Measurements from ENCODE around the gene ESYT2.

The ESYT2 gene

DNA sequence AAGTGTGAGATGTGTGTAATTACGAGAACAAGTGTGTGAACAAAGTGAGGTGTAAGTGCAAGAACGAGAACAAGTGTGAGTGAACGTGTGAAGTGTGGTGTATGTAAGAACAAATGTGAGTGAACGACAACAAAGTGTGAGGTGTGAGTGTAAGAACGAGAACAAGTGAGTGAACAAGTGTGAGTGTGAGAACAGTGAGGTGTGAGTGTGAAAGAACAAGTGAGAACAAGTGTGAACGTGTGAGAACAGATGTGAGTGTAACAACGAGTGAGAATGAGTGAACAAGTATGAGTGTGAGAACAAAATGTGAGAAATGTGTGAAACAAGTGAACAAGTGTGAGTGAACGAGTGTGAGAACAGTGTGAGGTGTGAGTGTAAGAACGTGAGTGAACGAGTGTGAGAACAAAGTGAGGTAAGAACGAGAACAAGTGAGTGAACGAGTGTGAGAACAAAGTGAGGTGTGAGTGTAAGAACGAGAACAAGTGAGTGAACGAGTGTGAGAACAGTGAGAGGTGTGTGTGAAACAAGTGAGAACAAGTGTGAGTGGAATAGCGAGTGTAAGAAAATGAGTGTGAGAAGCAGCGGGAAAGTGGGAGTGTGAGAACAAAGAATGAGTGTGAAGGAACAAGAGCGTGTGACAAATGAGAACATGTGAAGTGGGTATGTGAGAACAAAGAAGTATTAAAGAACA, 47.2 kb downstream of the ESYT2 start:
- POLR2A ChIA-PET = no interaction called here
- CTCF ChIA-PET = interaction anchor here (1.2 to 1.3 kb wide), 2 partner anchors 12 to 91 kb away, joined by 3 to 5 read pairs; no protein-coding TSS in a partner anchor
- DNase-seq (ENCODE audit: low read depth, low spot score) = no peak
- no peak overlapping the region for H3K4me3 ChIP-seq (ENCODE audit: low read depth, low read length)
- TF ChIP-seq, protein P1, sequence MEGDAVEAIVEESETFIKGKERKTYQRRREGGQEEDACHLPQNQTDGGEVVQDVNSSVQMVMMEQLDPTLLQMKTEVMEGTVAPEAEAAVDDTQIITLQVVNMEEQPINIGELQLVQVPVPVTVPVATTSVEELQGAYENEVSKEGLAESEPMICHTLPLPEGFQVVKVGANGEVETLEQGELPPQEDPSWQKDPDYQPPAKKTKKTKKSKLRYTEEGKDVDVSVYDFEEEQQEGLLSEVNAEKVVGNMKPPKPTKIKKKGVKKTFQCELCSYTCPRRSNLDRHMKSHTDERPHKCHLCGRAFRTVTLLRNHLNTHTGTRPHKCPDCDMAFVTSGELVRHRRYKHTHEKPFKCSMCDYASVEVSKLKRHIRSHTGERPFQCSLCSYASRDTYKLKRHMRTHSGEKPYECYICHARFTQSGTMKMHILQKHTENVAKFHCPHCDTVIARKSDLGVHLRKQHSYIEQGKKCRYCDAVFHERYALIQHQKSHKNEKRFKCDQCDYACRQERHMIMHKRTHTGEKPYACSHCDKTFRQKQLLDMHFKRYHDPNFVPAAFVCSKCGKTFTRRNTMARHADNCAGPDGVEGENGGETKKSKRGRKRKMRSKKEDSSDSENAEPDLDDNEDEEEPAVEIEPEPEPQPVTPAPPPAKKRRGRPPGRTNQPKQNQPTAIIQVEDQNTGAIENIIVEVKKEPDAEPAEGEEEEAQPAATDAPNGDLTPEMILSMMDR (IDR thresholded peaks at IDR 0.05; ENCODE audit: insufficient read depth, low read length, missing control alignments) = no peak

DNA sequence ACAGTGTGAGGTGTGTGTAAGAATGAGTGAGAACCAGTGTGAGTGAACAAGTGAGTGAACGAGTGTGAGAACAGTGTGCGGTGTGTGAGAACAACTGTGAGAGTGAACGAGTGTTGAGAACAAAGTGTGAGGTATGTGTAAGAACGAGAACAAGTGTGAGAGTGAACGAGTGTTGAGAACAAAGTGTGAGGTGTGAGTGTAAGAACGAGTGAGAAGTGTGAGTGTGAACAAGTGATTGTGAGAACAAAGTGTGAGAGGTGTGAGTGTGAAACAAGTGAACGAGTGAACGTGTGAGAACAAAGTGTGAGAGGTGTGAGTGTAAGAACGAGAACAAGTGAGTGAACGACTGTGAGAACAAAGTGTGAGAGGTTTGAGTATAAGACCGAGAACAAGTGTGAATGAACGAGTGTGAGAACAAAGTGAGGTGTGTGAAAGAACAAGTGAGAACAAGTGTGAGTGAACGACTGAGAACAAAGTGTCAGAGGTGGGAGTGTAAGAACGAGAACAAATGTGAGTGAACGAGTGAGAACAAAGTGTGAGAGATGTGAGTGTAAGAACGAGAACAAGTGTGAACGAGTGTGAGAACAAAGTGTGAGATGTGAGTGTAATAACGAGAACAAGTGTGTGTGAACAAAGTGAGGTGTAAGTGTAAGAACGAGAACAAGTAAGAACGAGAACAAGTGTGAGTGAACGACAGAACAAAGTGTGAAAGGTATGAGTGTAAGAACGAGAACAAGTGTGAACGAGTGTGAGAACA, 47.9 kb downstream of the ESYT2 start:
- TF ChIP-seq, protein P1 (IDR thresholded peaks at IDR 0.05; ENCODE audit: insufficient read depth, low read length, missing control alignments) = no peak
- DNase-seq (ENCODE audit: low read depth, low spot score) = no peak
- H3K4me3 ChIP-seq (ENCODE audit: low read depth, low read length) = no peak overlapping the region
- ChIA-PET CTCF (interaction anchor here (0.7 kb wide), 1 partner anchor 23 kb away, joined by 3 read pairs; no protein-coding TSS in a partner anchor), POLR2A (no interaction called here)

DNA sequence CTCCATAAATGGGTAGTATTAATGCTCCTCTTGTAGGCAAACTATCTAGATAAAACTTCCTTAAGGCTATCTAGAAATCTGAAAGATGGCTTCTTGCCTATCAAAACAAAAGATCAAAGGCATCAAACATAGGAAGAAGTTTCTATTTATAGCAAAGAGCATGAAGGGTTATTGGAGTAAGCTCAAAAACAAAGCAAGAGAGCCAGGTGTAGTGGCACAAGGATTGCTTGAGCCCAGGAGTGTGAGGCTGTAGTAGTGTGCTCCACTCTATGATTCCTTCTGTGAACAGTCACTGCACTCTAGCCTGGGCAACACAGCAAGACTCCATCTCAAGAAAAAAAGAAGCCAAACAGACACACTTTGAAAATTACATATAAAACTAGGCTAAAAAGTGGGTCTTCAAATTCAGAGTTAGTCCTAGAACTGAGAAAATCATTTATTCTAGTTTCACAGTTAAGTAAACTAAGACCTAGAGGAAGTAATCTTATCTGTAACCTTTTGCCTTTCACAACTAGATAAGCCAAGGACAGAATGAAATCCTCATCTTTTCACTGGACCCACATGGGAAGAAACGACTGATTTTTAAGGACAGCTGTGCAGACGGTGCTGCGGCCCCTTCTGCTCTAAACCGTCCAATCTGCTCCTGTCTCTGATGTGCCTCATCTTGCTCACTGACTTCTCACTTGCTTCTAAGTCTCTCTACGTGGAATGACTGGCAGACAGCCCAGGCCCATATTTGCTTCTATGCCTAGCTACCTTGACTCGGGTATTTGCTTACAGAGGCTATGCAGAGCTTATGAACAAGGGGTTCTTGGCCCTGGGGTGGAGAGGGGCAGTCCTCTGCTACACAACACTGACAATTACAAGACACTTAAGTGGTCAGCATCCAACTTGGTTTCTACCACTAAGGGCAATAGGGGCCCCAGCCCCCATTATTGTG, 50.0 kb downstream of the ESYT2 start:
- H3K4me3 ChIP-seq (ENCODE audit: low read depth, low read length) = no peak overlapping the region
- POLR2A ChIA-PET = no interaction called here

DNA sequence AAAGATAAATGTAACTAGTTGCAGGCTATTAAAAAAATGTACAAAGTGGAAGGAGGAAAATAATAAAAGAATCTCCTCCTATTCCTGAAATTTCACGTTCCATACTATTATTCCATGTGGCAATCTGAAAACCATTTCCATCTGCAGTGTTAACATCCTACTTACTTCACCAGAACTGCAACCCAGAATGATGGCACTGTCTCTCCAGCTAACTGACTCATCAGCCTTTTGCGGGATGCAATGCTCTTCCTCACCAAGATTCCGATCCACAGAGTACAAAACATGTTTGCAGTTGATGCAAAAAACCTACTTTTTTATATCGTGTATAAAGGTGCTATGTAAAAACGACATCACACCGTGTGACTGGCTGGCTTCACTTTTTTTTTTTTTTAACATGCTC, 50.8 kb downstream of the ESYT2 start:
- no peak overlapping the region for H3K4me3 ChIP-seq (ENCODE audit: low read depth, low read length)
- ChIA-PET POLR2A (no interaction called here), CTCF (interaction anchor here (2.1 kb wide), 1 partner anchor 198 kb away, joined by 5 read pairs; no protein-coding TSS in a partner anchor)
- no peak for DNase-seq (ENCODE audit: low read depth, low spot score)
- TF ChIP-seq, protein P1 (IDR thresholded peaks at IDR 0.05; ENCODE audit: insufficient read depth, low read length, missing control alignments) = no peak

More for the DNA sequence above, 50.0 kb downstream of the ESYT2 start:
- CTCF ChIA-PET = interaction anchor here (2.1 kb wide), 1 partner anchor 198 kb away, joined by 5 read pairs; no protein-coding TSS in a partner anchor
- TF ChIP-seq, protein P1 (IDR thresholded peaks at IDR 0.05; ENCODE audit: insufficient read depth, low read length, missing control alignments) = no peak
- no peak for DNase-seq (ENCODE audit: low read depth, low spot score)

DNA sequence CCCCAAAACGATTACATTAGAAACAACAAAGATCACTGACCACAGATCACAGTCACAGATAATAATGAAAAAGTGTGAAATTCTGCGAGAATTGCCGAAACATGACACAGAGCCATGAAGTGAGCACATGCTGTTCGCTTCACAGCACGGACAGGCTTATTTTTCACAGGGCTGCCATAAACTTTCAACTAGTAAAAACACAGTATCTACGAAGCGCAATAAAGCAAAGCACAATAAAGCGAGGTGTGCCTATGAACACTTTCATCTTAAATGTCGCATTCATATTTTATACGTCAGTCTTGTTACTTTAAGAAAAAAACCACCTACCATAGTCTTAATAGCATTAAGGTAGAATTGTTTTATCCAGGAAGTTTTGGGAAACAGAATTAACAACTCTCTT, 51.5 kb downstream of the ESYT2 start:
- CTCF ChIA-PET = interaction anchor here (2.1 kb wide), 1 partner anchor 199 kb away, joined by 5 read pairs; no protein-coding TSS in a partner anchor
- POLR2A ChIA-PET = no interaction called here
- no peak for DNase-seq (ENCODE audit: low read depth, low spot score)
- no peak overlapping the region for H3K4me3 ChIP-seq (ENCODE audit: low read depth, low read length)
- TF ChIP-seq, protein P1 (IDR thresholded peaks at IDR 0.05; ENCODE audit: insufficient read depth, low read length, missing control alignments) = no peak
